ENCODE results near the gene OCSTAMP. TPM values are rescaled to one million over a fixed set of nuclear protein-coding genes. Genes with fewer than 3 reads are reported as not detected.

The OCSTAMP gene
- total and polyA plus RNA-seq, 2 donors (not counting 3 experiments of a cell fraction or from before 2014, with no cell fraction given) = not detected

GRCh38 chr20:46548688-46549087, 1.8 kb downstream of the OCSTAMP start:
- POLR2A ChIA-PET = no interaction called here
- CTCF ChIA-PET = no interaction called here
- intact Hi-C loops (cut with micrococcal nuclease) (no loop called here), dilution Hi-C loops (cut with MboI; ENCODE audit: extremely low pct_ligation_motif_present, low sequenced_read_pairs) (no loop called here)
- Histone ChIP-seq H3K27ac (ENCODE audit: insufficient read depth, low read depth, low read length) (no peak overlapping the region), H3K4me3 (replicated peaks in 1 of 3; ENCODE audit: insufficient read depth in 1 of 3, low read depth in 1 of 3, low read length in 3 of 3) (no peak overlapping the region), H3K4me1 (ENCODE audit: control insufficient read depth, extremely low read depth, insufficient read depth, low read length) (no peaks in the 10 kb centered on the region), H3K27me3 (ENCODE audit: control insufficient read depth in 2 of 2, insufficient read depth in 2 of 2, low read length in 2 of 2) (no peaks in the 10 kb centered on the region), H3K4me2 (ENCODE audit: insufficient read depth, low read length) (no peak overlapping the region), H3K9me3 (replicated peaks; ENCODE audit: control insufficient read depth, insufficient read depth, low read length) (no peaks in the 10 kb centered on the region), H3K9ac (replicated peaks; ENCODE audit: extremely low read depth, insufficient read depth, low read length) (no peak overlapping the region), H3K9me1 (replicated peaks; ENCODE audit: control insufficient read depth, extremely low read depth, insufficient read depth, low read length) (no peaks in the 10 kb centered on the region), H3K36me3 (ENCODE audit: control insufficient read depth in 2 of 2, extremely low read depth in 1 of 2, insufficient read depth in 2 of 2, low read length in 2 of 2) (no peaks in the 10 kb centered on the region), H3K79me2 (ENCODE audit: control insufficient read depth, insufficient read depth, low read length) (no peaks in the 10 kb centered on the region), H4K20me1 (replicated peaks; ENCODE audit: control insufficient read depth, extremely low read depth, insufficient read depth, low read length) (no peaks in the 10 kb centered on the region), H2AFZ (ENCODE audit: low read depth, low read length) (no peak overlapping the region)
- no peak for TF ChIP-seq GATA2 (IDR thresholded peaks at IDR 0.05; ENCODE audit: insufficient read depth, insufficient read length, low read depth, low read length)
- TF ChIP-seq CTCF (IDR thresholded peaks at IDR 0.05; ENCODE audit: extremely low read depth in 1 of 2, insufficient read depth in 1 of 2, low read depth in 1 of 2, low read length in 2 of 2) = no peak
- no peak for TF ChIP-seq FOS (IDR thresholded peaks at IDR 0.05; ENCODE audit: borderline replicate concordance, insufficient read depth, low read length)
- TF ChIP-seq MYC (IDR thresholded peaks at IDR 0.05; ENCODE audit: low read depth, low read length) = no peak
- no peak for TF ChIP-seq POLR2A (IDR thresholded peaks at IDR 0.05; ENCODE audit: low read depth, low read length)
- TF ChIP-seq EZH2 (IDR thresholded peaks at IDR 0.05; ENCODE audit: borderline replicate concordance, low read depth, low read length, severe bottlenecking) = no peak
- no peak for TF ChIP-seq MAX (IDR thresholded peaks at IDR 0.05; ENCODE audit: insufficient read depth, insufficient read length)
- TF ChIP-seq JUN (IDR thresholded peaks at IDR 0.05; ENCODE audit: borderline replicate concordance, insufficient read depth, insufficient read length, low read depth) = no peak
- no peak for TF ChIP-seq POLR2AphosphoS5 (IDR thresholded peaks at IDR 0.05; ENCODE audit: insufficient read depth, low read depth, low read length)
- BruUV-seq (replicated peaks) = no TSS peak
- no peak for FAIRE-seq
- DNase-seq (ENCODE audit: low read depth, low spot score) = no peak

Measured in endothelial cell of umbilical vein (primary cell).